ENCODE results near the gene TNFRSF6B. TPM values are rescaled to one million over a fixed set of nuclear protein-coding genes. Genes with fewer than 3 reads are reported as not detected.

The TNFRSF6B gene
- total RNA-seq, 1 donor, result not detected

DNA sequence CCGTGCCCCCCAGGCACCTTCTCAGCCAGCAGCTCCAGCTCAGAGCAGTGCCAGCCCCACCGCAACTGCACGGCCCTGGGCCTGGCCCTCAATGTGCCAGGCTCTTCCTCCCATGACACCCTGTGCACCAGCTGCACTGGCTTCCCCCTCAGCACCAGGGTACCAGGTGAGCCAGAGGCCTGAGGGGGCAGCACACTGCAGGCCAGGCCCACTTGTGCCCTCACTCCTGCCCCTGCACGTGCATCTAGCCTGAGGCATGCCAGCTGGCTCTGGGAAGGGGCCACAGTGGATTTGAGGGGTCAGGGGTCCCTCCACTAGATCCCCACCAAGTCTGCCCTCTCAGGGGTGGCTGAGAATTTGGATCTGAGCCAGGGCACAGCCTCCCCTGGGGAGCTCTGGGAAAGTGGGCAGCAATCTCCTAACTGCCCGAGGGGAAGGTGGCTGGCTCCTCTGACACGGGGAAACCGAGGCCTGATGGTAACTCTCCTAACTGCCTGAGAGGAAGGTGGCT, 960 bp downstream of the TNFRSF6B start:
- Histone ChIP-seq H3K27me3 (ENCODE audit: insufficient read depth, low read length) (no peaks in the 10 kb centered on the region), H3K4me3 (ENCODE audit: low read length) (no peak overlapping the region), H3K4me1 (ENCODE audit: insufficient read depth, low read length) (peaks cover 18% of the 10 kb centered on the region), H3K9me3 (ENCODE audit: low read depth, low read length) (no peaks in the 10 kb centered on the region)

- no peak overlapping the region for H3K4me3 ChIP-seq (ENCODE audit: low read length)
- H3K9me3 ChIP-seq (ENCODE audit: low read depth, low read length), result no peaks in the 10 kb centered on the region
- no peaks in the 10 kb centered on the region for H3K27me3 ChIP-seq (ENCODE audit: insufficient read depth, low read length)
- H3K4me1 ChIP-seq (ENCODE audit: insufficient read depth, low read length), result peaks cover 18% of the 10 kb centered on the region
These were observed 1.6 kb downstream of the TNFRSF6B start for GRCh38 chr20:63697868-63698545.

- H3K4me3 ChIP-seq (ENCODE audit: low read length), result no peak overlapping the region
- H3K27me3 ChIP-seq (ENCODE audit: insufficient read depth, low read length), result no peaks in the 10 kb centered on the region
- H3K4me1 ChIP-seq (ENCODE audit: insufficient read depth, low read length), result peaks cover 18% of the 10 kb centered on the region
- no peaks in the 10 kb centered on the region for H3K9me3 ChIP-seq (ENCODE audit: low read depth, low read length)
These were observed 2.5 kb downstream of the TNFRSF6B start for GRCh38 chr20:63698739-63699465.

DNA sequence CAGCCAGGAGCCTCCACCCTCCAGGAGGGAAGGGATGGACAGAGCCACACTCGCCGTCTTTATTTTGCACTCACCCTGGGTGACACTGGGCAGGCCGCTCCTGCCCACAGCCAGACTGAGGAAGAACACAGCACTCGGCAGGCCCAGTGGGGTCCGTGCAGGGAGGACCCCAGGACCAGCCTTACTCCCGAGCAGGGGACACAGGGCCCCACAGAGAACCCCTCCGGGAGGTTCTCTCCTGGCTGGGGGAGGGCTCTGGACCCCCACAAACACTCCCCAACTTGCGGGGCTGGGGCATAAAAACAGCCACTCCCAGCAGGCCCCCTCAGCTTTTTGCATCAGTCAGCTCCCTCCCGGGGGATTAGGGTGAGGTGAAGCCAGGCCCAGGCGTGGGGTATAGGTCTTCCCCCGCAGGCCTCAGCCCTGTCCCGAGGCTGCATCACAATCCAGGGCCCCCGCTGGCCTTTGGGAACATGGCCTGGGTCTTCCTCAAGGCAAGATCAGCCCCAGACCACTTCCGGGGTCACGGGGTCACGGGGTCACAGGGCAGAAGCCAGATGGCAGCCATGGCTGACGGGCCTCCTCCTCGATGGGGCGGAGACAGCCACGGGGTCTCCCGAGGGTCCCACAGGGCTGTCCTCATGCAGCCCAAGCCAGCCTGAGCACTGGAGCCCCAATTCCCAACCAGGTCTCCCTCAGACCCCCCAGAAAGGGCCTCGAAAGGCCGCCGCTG, 3.2 kb downstream of the TNFRSF6B start:
- peaks cover 18% of the 10 kb centered on the region for H3K4me1 ChIP-seq (ENCODE audit: insufficient read depth, low read length)
- no peak overlapping the region for H3K4me3 ChIP-seq (ENCODE audit: low read length)
- H3K27me3 ChIP-seq (ENCODE audit: insufficient read depth, low read length), result no peaks in the 10 kb centered on the region
- H3K9me3 ChIP-seq (ENCODE audit: low read depth, low read length), result no peaks in the 10 kb centered on the region

DNA sequence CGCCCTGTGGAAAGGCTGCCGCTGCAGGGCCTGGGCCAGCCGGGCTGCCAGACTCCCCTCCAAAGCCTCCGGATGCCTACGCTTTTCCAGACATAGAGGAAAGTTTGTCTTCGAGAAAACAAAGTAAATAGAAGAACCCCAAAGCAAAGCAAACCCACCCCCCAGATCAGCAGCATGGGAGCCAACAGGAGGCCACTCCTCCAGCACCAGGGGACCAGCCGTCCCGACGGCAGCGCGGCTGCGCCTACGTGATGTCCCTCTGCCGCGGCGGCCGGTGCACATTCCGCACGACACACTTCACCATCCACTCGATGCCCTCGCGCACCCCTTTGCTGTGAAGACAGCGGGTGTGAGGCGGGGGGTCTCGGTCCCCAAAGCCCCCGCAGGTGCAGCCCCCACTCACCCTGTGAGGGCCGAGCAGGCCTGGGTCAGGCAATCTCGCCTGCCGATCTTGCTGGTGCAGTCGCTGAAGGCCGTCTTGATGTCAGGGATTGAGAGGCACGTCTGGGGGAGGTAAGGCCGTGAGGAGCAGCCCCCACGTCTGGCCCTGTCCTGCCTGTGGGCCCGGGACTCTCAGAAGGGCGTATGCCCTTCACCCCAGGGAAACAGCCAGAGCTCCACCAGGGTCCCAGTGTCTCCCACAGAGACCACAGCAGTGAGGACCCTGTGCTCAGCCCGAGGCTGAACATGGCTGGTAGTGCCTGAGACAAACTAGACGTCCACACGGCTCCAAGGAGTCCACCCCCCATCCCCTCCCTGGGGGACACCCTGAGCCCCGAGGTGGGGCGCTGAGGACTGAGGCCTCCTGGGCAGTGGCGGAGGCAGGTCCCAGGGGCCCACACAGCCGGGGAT, 4.0 kb downstream of the TNFRSF6B start:
- Histone ChIP-seq H3K27me3 (ENCODE audit: insufficient read depth, low read length) (no peaks in the 10 kb centered on the region), H3K4me1 (ENCODE audit: insufficient read depth, low read length) (peaks cover 18% of the 10 kb centered on the region), H3K4me3 (ENCODE audit: low read length) (no peak overlapping the region)

DNA sequence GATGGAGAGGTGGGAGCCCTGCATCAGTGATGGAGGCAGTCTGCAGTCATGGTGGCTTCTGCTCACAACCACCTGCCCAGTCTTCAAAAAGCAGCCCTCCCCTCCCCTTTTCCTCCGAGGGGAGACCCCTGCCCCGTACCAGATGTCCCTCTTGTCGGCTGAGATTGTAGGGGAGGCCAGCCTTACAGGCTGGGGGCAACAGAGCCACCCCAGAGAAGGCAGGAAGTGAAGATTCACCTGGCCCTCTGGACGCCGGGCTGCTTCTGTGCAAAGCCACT, 4.5 kb downstream of the TNFRSF6B start:
- peaks cover 17% of the 10 kb centered on the region for H3K4me1 ChIP-seq (ENCODE audit: insufficient read depth, low read length)
- no peaks in the 10 kb centered on the region for H3K27me3 ChIP-seq (ENCODE audit: insufficient read depth, low read length)
- H3K9me3 ChIP-seq (ENCODE audit: low read depth, low read length), result no peaks in the 10 kb centered on the region
- H3K4me3 ChIP-seq (ENCODE audit: low read length), result no peak overlapping the region

More for the DNA sequence above, 4.0 kb downstream of the TNFRSF6B start:
- H3K9me3 ChIP-seq (ENCODE audit: low read depth, low read length), result no peaks in the 10 kb centered on the region

- H3K4me1 ChIP-seq (ENCODE audit: insufficient read depth, low read length), result peaks cover 18% of the 10 kb centered on the region
- H3K27me3 ChIP-seq (ENCODE audit: insufficient read depth, low read length), result no peaks in the 10 kb centered on the region
- no peak overlapping the region for H3K4me3 ChIP-seq (ENCODE audit: low read length)
- no peaks in the 10 kb centered on the region for H3K9me3 ChIP-seq (ENCODE audit: low read depth, low read length)
These were observed 5.0 kb downstream of the TNFRSF6B start for GRCh38 chr20:63701329-63702035.

DNA sequence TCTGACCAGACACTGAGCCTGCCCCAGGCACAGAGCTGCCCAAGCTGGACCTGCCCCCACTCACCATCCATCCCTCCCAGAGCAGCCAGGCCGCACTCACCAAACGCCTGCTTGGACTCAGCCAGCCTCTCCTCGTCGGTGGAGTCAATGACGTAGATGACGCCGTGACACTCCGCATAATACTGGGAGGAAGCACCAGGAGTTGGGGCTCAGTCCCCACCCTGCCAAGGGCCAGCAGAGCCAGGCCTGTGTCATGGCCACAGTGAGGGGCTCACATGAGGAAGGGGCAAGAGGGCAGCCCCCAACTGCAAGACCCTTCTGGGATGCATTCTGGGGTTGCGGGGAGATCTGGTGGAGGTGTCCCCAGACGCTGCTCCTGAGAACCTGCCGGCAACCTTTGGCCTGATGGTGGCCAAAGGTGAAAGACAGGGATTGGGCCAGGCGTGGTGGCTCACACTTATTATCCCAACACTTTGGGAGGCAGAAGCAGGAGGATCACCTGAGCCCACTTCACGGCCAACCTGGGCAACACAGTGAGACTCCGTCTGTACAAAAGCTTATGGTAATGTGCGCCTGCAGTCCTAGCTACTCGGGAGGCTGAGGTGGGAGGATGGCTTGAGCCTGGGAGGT, 5.7 kb downstream of the TNFRSF6B start:
- Histone ChIP-seq H3K4me3 (ENCODE audit: low read length) (no peak overlapping the region), H3K9me3 (ENCODE audit: low read depth, low read length) (no peaks in the 10 kb centered on the region), H3K4me1 (ENCODE audit: insufficient read depth, low read length) (peaks cover 18% of the 10 kb centered on the region)

DNA sequence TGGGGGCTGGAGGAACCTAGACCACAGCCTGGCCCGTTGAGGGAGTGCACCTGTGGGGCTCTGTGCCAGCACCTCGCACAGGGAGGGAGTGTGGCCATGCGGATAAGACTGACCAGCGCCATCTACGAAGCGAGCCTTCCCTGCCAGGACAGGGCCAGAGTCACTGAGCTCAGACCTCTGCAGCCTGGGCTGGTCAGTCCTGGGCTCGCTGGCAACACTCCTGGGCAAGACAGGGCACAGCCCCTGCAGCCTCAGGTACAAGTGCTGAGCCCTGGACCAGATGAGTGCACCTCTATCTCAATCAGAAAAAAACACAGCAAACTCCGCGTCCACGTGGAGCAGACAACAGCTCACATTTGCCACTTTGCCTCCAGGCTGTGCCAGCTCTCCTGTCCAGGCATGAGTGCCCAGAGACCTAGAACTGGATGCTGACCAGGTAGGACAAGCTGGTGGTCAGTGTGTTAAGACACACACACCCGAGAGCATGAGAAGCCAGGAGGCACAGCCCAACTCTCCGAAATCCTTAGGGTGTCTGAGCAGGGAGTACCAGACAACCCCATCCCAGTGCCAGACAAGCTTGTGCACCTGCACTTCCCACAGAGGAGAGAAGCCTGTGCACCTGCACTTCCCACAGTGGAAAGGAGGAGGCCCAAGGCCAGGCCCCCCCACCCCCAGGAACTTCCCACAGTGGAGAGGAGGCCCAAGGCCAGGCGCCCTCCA, 6.5 kb downstream of the TNFRSF6B start:
- Histone ChIP-seq H3K9me3 (ENCODE audit: low read depth, low read length) (no peaks in the 10 kb centered on the region), H3K27me3 (ENCODE audit: insufficient read depth, low read length) (no peaks in the 10 kb centered on the region), H3K4me1 (ENCODE audit: insufficient read depth, low read length) (peaks cover 15% of the 10 kb centered on the region), H3K4me3 (ENCODE audit: low read length) (no peak overlapping the region)

More for the DNA sequence above, 5.7 kb downstream of the TNFRSF6B start:
- H3K27me3 ChIP-seq (ENCODE audit: insufficient read depth, low read length), result no peaks in the 10 kb centered on the region

- no peaks in the 10 kb centered on the region for H3K9me3 ChIP-seq (ENCODE audit: low read depth, low read length)
- peaks cover 18% of the 10 kb centered on the region for H3K4me1 ChIP-seq (ENCODE audit: insufficient read depth, low read length)
- no peaks in the 10 kb centered on the region for H3K27me3 ChIP-seq (ENCODE audit: insufficient read depth, low read length)
- H3K4me3 ChIP-seq (ENCODE audit: low read length), result no peak overlapping the region
These were observed 7.1 kb downstream of the TNFRSF6B start for GRCh38 chr20:63703471-63703975.

- no peaks in the 10 kb centered on the region for H3K27me3 ChIP-seq (ENCODE audit: insufficient read depth, low read length)
- no peaks in the 10 kb centered on the region for H3K9me3 ChIP-seq (ENCODE audit: low read depth, low read length)
- H3K4me3 ChIP-seq (ENCODE audit: low read length), result no peak overlapping the region
- H3K4me1 ChIP-seq (ENCODE audit: insufficient read depth, low read length), result peaks cover 24% of the 10 kb centered on the region
These were observed 7.7 kb downstream of the TNFRSF6B start for GRCh38 chr20:63703976-63704748.

- Histone ChIP-seq H3K9me3 (ENCODE audit: low read depth, low read length) (no peaks in the 10 kb centered on the region), H3K4me3 (ENCODE audit: low read length) (no peak overlapping the region), H3K4me1 (ENCODE audit: insufficient read depth, low read length) (peaks cover 30% of the 10 kb centered on the region), H3K27me3 (ENCODE audit: insufficient read depth, low read length) (no peaks in the 10 kb centered on the region)
These were observed 8.3 kb downstream of the TNFRSF6B start for GRCh38 chr20:63704749-63705117.
